Hypothalamus (tissue), 51 donors: ENCODE measurements around the gene ARHGAP35.
"Not testable (repeated sequence)": the region's sequence is repeated elsewhere in the genome, so short reads cannot be mapped to it uniquely, and the experiment has no call there.

Experiments
- DNase-seq, 51 donors: peaks; one replicate each; lab custom pipeline; 2025; lab: John Stamatoyannopoulos, UW

ARHGAP35 gene

GRCh38 chr19:46866407-46867136 lies 5.8 kb downstream of the ARHGAP35 start:
- DNase-seq: no peak

GRCh38 chr19:46867170-46867569 lies 6.4 kb downstream of the ARHGAP35 start:
- DNase-seq: no peak

GRCh38 chr19:46868025-46868802 lies 7.4 kb downstream of the ARHGAP35 start:
- DNase-seq: no peak

GRCh38 chr19:46871173-46871572 lies 10.4 kb downstream of the ARHGAP35 start:
- DNase-seq: not testable (repeated sequence)

GRCh38 chr19:46872967-46873366 lies 12.2 kb downstream of the ARHGAP35 start:
- DNase-seq: no peak

GRCh38 chr19:46875234-46875633 lies 14.4 kb downstream of the ARHGAP35 start:
- DNase-seq: no peak

GRCh38 chr19:46875657-46876056 lies 14.9 kb downstream of the ARHGAP35 start:
- DNase-seq: no peak

GRCh38 chr19:46878613-46879375 lies 18.0 kb downstream of the ARHGAP35 start:
- DNase-seq: no peak

- DNase-seq: no peak
Measured at GRCh38 chr19:46880431-46880830, 19.6 kb downstream of the ARHGAP35 start.

- no peak for DNase-seq
Measured at GRCh38 chr19:46881092-46881491, 20.3 kb downstream of the ARHGAP35 start.

- DNase-seq: no peak
Measured at GRCh38 chr19:46882034-46882433, 21.2 kb downstream of the ARHGAP35 start.

- not testable (repeated sequence) for DNase-seq
Measured at GRCh38 chr19:46882751-46883150, 22.0 kb downstream of the ARHGAP35 start.

- DNase-seq: no peak
Measured at GRCh38 chr19:46885411-46885810, 24.6 kb downstream of the ARHGAP35 start.

- no peak for DNase-seq
Measured at GRCh38 chr19:46886546-46887239, 25.9 kb downstream of the ARHGAP35 start.

- no peak for DNase-seq
Measured at GRCh38 chr19:46887240-46887782, 26.5 kb downstream of the ARHGAP35 start.

- DNase-seq: no peak
Measured at GRCh38 chr19:46890423-46891170, 29.8 kb downstream of the ARHGAP35 start.

GRCh38 chr19:46892252-46893179 lies 31.7 kb downstream of the ARHGAP35 start:
- DNase-seq: no peak

GRCh38 chr19:46896076-46896794 lies 35.4 kb downstream of the ARHGAP35 start:
- DNase-seq: no peak
